GM21723 (cell line): ENCODE results near the gene RNF111.
"Not testable (repeated sequence)": the region's sequence is repeated elsewhere in the genome, so short reads cannot be mapped to it uniquely, and the experiment has no call there.

Source experiments
- ATAC-seq: cut with Tn5 transposase; IDR thresholded peaks from one replicate; pipeline ENCODE4 v1.9.1; 2021; ENCODE audit warnings: mild to moderate bottlenecking, moderate library complexity; ENCODE audit not compliant: unreplicated experiment

Gene RNF111

GRCh38 chr15:58999694-59000093 lies 12.2 kb downstream of the RNF111 start:
- ATAC-seq = no peak

GRCh38 chr15:59000251-59000650 lies 12.8 kb downstream of the RNF111 start:
- not testable (repeated sequence) for ATAC-seq

GRCh38 chr15:59001946-59002345 lies 14.5 kb downstream of the RNF111 start:
- ATAC-seq = no peak

GRCh38 chr15:59002418-59002859 lies 15.0 kb downstream of the RNF111 start:
- no peak for ATAC-seq

- no peak for ATAC-seq
Measured at GRCh38 chr15:59005579-59005978, 18.1 kb downstream of the RNF111 start.

- ATAC-seq = no peak
Measured at GRCh38 chr15:59008086-59008485, 20.6 kb downstream of the RNF111 start.

GRCh38 chr15:59011262-59011952 lies 23.9 kb downstream of the RNF111 start:
- ATAC-seq = no peak

GRCh38 chr15:59013246-59013873 lies 25.9 kb downstream of the RNF111 start:
- no peak for ATAC-seq

- ATAC-seq = no peak
Measured at GRCh38 chr15:59014068-59014467, 26.6 kb downstream of the RNF111 start.

GRCh38 chr15:59017449-59017848 lies 30.0 kb downstream of the RNF111 start:
- ATAC-seq = no peak

- ATAC-seq = no peak
Measured at GRCh38 chr15:59018833-59019232, 31.4 kb downstream of the RNF111 start.

- ATAC-seq = no peak
Measured at GRCh38 chr15:59020322-59020721, 32.9 kb downstream of the RNF111 start.

- ATAC-seq = no peak
Measured at GRCh38 chr15:59022188-59022587, 34.7 kb downstream of the RNF111 start.

GRCh38 chr15:59026207-59026606 lies 38.7 kb downstream of the RNF111 start:
- no peak for ATAC-seq

- no peak for ATAC-seq
Measured at GRCh38 chr15:59028387-59028955, 41.0 kb downstream of the RNF111 start.

GRCh38 chr15:59029554-59029953 lies 42.1 kb downstream of the RNF111 start:
- no peak for ATAC-seq

GRCh38 chr15:59035201-59035600 lies 47.7 kb downstream of the RNF111 start:
- no peak for ATAC-seq

GRCh38 chr15:59039225-59039624 lies 51.8 kb downstream of the RNF111 start:
- ATAC-seq = no peak

GRCh38 chr15:59042041-59042440 lies 54.6 kb downstream of the RNF111 start:
- ATAC-seq = no peak

GRCh38 chr15:59048897-59049296 lies 61.4 kb downstream of the RNF111 start:
- no peak for ATAC-seq

GRCh38 chr15:59051873-59052861 lies 64.7 kb downstream of the RNF111 start:
- ATAC-seq = no peak
